GM10248 (cell line): Measurements from ENCODE around the gene SPTSSB.

Experiments used
- CTCF ChIA-PET: fragments of 300-600 bp; sonication (Branson Sonifier 250); formaldehyde crosslinking; extraction: SDS; loops from one replicate; lab custom pipeline; 2021; ENCODE audit warnings: antibody characterized with exemption; lab: Yijun Ruan, JAX
- POLR2A ChIA-PET: fragments of 350-650 bp; sonication (Branson Sonifier 250); formaldehyde crosslinking; extraction: SDS; loops from one replicate; lab custom pipeline; 2020; ENCODE audit warnings: antibody characterized with exemption; lab: Yijun Ruan, JAX
- DNase-seq: peaks from one replicate; pipeline ENCODE4 v3.0.0; 2012; ENCODE audit errors: extremely low spot score
- CTCF ChIP-seq: IDR thresholded peaks from 2 replicates; pipeline ENCODE4 v1.5.1; 2012; ENCODE audit warnings: mild to moderate bottlenecking, low read depth; ENCODE audit errors: extremely low read depth, missing control alignments, control extremely low read depth

Gene SPTSSB

GRCh38 chr3:161336661-161337060 is 34.7 kb downstream of the SPTSSB start:
- ChIA-PET POLR2A (no interaction called here), CTCF (interaction anchor here (1.3 kb wide), 1 partner anchor 16 kb away, joined by 3 read pairs; no protein-coding TSS in a partner anchor)
- no peak for TF ChIP-seq CTCF
- DNase-seq: no peak

GRCh38 chr3:161333696-161334095 is 37.6 kb downstream of the SPTSSB start:
- no peak for DNase-seq
- CTCF ChIA-PET: no interaction called here

GRCh38 chr3:161332792-161333191 is 38.5 kb downstream of the SPTSSB start:
- no peak for DNase-seq
- ChIA-PET CTCF (no interaction called here), POLR2A (no interaction called here)
- no peak for TF ChIP-seq CTCF

More at GRCh38 chr3:161333696-161334095, 37.6 kb downstream of the SPTSSB start:
- no peak for TF ChIP-seq CTCF
- POLR2A ChIA-PET: no interaction called here

GRCh38 chr3:161325059-161325458 is 46.3 kb downstream of the SPTSSB start:
- ChIA-PET POLR2A (no interaction called here), CTCF (interaction anchor here (0.8 kb wide), 1 partner anchor 16 kb away, joined by 3 read pairs; no protein-coding TSS in a partner anchor)
- no peak for TF ChIP-seq CTCF
- DNase-seq: no peak

GRCh38 chr3:161323926-161324621 is 47.2 kb downstream of the SPTSSB start:
- no peak for DNase-seq
- CTCF ChIA-PET: interaction anchor here (0.8 kb wide), 1 partner anchor 15 kb away, joined by 3 read pairs; no protein-coding TSS in a partner anchor
- TF ChIP-seq CTCF: no peak
- POLR2A ChIA-PET: no interaction called here

GRCh38 chr3:161322781-161323568 is 48.3 kb downstream of the SPTSSB start:
- no peak for TF ChIP-seq CTCF
- CTCF ChIA-PET: no interaction called here
- DNase-seq: no peak
- POLR2A ChIA-PET: no interaction called here
